ENCODE data around the gene MVB12B.

- TF ChIP-seq, protein P1, sequence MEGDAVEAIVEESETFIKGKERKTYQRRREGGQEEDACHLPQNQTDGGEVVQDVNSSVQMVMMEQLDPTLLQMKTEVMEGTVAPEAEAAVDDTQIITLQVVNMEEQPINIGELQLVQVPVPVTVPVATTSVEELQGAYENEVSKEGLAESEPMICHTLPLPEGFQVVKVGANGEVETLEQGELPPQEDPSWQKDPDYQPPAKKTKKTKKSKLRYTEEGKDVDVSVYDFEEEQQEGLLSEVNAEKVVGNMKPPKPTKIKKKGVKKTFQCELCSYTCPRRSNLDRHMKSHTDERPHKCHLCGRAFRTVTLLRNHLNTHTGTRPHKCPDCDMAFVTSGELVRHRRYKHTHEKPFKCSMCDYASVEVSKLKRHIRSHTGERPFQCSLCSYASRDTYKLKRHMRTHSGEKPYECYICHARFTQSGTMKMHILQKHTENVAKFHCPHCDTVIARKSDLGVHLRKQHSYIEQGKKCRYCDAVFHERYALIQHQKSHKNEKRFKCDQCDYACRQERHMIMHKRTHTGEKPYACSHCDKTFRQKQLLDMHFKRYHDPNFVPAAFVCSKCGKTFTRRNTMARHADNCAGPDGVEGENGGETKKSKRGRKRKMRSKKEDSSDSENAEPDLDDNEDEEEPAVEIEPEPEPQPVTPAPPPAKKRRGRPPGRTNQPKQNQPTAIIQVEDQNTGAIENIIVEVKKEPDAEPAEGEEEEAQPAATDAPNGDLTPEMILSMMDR (conservative IDR thresholded peaks at IDR 0.05 in 1 of 2, IDR thresholded peaks at IDR 0.05 in 1 of 2; ENCODE audit: low read depth in 1 of 2, low read length in 2 of 2), result no peak
- TF ChIP-seq EZH2 (IDR thresholded peaks at IDR 0.05; ENCODE audit: low read length, missing control alignments), result no peak
Observed at GRCh38 chr9:126354887-126355770, 28.5 kb downstream of the MVB12B start.

Data from fibroblast of lung (primary cell).